Limb (tissue), 2 donors: ENCODE data around the gene HUWE1.

ENCODE experiments used
- DNase-seq, 2 donors: peaks; one replicate each; pipeline ENCODE4 v3.0.0-alpha.2; 2016; ENCODE audit errors: extremely low spot score in 2 of 2

HUWE1 gene

DNA sequence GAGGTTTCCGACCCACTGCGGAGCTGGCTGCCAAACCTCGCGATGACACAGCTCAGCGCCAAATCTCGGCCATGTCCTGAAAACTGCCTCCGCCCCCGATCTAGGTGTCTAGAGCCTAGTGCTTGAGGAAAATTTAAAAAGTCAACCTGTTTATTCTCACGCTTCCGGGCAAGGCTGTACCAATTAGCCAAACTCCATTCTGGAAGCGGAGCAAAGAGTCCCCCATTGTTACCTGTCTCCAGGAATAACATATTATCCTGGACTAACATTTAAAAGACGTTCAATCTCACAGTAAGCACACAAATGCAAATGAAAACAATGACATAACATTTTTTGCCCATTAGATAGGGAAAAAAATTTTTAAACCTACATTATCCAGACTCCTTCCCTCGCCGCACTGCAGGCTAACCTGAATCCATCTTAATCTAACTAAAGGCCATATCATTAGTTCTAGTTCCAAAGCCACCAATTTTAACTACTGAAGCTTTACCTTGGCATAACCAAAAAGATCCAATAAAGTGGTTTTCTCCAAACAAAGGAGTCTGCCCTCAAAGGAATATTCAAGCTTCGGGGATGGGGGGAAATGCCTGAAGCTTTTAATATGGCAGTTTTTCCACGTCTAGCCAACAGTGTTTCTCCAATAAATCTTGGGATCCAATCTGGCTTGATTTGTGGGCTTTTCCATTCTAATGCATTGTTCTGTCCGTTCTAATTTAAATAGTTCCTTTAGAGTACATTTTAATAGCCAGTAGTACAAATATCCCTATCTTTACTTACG lies 1.9 kb downstream of the HUWE1 start:
- DNase-seq, result no peak

DNA sequence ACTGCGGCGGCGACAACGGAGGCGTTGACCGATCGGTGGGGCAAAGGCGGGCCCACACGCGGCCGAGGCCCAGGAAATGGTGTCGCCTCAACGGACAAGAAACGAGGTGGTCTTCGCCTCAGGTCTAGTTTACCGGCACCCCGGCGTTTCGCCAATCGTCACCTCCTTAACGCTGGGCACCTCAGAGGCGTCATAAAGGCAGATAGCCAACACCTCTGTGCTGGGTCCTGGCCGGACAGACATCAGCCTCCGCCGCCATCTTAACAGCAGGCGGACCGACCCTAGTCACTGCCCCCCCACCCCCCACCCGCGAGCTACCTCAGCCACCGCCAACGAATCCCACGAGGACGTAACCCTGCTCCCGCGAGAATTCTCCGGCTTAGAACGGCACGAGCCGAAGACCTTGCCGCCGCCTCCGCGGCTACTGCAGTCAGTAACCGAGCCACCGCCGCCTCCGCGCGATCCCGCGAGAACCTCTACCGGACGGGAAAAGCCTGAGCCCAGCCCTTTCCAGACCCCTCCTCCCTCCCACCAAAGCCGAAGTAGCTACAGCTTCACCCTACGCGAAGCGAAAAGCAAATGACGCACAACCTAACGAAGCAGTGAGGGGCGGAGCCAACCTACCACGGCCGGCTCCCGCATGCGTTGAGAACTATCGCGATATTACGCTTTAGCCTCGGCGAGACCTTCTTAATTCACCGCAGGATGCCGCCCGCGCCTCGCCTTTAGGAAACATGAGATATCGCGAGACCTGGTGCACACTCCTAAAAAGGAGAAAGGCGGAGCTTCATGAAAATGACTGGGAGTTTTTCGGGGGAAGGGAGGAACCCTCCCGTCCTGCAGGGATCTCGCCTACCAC lies 2.7 kb downstream of the HUWE1 start:
- DNase-seq, result peak; percentile 91 to 96

DNA sequence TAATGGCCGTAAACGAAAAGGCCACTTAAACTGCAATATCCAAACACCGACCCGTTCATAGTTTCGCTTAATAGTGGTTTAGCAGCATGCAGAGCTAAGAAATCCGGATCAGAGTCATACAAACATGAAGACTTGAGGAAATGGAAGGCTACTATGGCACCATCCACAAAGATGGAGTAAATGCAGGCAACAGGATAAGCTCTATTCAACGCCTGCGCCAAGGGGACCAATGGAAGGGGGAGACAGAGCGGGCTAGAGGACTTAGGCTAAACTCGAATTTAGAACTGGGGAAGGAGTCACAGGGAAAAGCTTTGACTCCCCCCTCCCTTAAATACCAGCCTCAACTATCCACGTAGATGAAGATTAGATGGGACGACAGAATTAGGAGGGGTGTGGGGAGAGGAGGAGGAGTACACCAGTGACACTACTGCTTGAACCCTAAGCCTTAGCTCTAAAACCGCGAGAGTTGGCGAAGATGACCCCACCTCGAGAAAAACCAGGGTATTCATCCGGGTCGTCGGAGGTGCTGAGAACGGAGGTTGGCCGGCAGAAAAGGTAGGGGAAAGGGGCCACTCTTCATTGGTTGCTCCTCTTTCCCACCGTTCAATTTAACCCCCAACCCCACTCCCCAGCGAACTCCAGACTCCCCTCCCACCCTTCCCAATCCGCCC lies 3.5 kb downstream of the HUWE1 start:
- DNase-seq, result no peak

DNA sequence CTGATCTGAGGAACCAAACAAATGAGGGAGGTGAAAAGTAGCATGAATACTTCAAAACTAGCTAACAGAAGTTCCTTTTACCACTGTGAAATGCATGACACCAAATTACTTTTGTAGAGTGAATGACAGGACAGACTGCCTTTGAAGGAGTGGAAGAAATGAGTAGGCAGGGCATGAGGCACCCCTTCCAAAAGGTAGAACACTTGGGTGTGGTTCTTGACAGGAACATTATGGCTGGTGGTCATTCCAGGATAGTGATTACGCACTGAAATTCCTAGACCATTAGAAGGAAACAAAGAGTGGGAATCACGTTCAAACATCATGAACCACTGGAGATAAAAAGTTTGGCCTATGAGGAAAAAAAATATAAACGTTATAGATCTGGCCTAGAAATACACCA lies 4.9 kb downstream of the HUWE1 start:
- no peak for DNase-seq

DNA sequence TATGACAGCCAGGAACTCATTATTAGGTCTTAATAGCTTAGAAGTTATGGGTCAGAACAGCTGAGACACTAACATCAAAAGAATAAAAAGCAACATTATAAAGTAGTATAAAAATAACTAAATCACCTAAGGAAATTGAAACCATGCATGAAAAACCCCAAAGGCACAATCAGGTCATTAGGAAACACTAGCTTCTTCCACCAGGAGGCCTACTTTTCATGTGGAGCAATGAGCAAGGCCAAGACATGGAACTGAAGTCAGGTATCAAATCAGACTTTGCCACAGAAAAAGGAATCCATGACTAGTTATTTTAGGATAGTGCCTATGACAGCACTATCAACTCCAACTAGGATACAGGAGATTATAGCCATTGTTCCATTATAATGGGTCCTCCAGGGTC lies 7.9 kb downstream of the HUWE1 start:
- DNase-seq, result no peak

DNA sequence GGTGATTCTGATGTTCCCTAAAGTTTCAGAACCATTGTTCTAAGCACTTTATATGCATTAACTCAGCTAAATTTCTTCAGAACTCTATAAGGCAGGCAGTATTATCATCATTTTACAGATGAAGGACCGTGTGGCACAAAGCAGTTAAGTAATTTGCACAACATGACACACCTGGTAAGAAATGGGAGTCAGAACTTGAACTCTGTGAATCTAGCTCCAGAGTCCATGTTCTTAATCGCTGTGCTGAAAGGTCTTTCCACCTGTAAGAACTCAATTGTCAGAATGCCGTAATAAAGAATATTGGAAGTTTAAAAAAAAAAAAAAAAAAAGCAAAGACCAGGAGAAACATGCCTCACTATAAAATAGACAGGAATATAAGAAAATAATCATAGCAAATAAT lies 9.2 kb downstream of the HUWE1 start:
- DNase-seq, result no peak

DNA sequence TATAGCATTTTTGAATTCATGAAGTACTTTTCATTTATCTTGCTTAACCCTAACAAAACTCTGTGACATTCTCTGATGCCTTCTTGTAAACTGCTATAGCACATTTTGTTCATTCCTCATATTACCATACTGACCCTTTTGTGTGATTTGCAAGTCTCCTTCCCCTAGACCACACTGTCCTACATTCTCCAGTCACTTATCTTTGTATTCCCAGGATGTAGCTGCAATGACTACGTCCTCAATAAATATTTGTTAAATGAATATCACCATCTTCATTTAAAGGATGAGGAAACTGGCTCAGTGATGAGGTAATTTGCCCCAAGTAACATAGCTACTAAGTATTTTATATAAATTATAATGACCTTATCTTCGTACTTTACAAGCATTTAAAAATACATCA lies 11.9 kb downstream of the HUWE1 start:
- no peak for DNase-seq

DNA sequence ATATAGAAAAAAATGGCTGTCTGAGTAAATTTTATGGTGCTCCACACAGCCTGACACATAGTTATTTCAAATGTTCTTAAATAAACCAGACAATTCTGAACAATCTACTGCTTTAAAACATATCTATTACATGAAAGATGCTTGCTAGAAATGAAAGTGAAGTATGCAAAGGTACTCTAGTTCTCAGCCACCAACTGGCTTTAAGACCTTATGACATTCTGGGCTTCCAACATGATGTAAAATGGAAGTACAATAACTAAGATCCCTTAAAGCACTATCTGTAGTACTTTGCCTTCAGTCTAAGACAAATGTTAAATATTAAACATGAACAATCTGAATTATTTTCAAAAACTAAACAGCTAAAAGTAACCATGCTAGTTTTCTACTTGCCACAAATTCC lies 17.3 kb downstream of the HUWE1 start:
- DNase-seq, result no peak

DNA sequence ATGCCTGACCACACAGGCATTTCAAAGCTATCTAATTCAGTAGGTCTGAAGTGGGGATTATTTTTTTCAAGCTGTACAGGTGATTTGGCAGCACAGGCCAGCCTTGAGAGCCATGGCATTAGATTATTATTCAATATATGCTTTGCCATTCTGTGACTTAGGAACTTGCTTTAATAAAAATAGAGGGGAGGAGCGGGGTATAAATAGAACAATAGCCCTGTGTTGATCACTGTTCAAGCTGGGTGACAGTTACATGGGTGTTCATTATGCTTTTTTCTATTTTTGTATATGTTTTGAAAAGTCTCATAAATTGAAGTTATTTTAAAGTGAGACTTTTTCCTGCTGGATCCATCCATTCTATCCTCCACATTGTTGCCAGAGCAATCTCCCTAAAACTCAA lies 20.3 kb downstream of the HUWE1 start:
- DNase-seq, result no peak

DNA sequence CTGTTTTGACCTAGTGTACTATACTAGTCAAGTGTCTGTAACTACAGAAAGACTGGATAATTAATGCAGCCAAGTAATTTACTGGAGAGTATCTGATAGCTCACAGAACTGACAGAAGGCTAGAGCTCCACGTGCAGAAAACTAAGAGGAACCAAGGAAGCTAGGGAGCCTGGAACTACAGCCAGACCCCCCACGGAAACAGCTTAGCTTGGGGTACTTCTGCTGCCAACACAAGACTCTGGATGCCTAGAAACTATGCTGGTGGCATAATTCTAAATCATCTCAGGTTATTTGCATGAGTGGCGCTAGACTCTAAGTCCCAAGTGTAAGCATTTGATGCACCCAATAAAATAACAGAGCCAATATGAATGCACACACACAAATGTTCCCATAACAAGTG lies 26.5 kb downstream of the HUWE1 start:
- DNase-seq, result no peak

DNA sequence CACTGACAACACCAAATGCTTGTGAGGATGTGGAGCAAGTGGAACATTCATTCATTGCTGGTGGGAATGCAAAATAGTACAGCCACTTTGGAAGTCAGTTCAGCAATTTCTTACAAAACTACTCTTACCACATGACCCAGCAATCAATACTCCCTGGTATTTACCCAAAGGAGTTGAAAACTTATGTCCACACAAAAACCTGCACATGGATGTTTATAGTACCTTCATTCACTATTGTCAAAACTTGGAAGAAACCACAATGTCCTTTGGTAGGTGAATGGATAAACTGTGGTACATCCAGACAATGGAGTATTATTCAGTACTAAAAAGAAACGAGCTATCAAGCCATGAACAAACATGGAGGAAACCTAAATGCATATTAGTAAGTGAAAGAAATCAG lies 27.5 kb downstream of the HUWE1 start:
- no peak for DNase-seq

DNA sequence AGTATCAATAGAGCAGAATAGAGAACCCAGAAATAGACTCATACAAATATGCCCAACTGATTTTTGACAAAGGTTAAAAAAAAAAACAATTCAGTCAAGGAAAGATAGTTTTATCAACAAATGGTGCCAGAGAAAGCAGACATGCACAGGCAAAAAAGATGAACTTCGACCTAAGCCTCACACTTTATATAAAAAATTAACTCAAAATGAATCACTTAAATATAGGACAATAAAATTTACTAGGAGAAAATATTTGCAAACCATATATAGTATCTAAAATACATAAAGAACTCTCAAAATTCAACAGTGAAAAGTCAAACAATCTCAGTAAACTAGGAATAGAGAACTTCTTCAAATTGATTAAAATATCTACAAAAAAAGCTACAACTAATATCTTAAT lies 29.7 kb downstream of the HUWE1 start:
- DNase-seq, result no peak

DNA sequence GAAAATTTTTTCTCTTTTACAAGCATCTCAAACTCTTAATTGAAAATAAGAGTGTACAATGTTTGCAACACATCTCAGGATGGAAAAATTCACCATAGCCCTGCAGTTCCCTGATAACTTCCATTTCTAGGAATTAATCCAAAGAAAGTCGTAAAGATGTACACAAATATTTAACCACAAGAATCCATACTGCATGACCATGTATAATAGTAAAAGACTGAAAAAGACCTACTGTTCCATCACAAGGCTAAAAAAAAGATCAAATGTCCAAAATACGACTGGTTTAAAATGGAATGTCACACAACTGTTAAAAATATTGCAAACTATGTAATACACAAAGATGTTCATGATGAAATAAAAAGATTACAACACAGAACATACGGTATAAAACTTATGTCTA lies 32.1 kb downstream of the HUWE1 start:
- no peak for DNase-seq

DNA sequence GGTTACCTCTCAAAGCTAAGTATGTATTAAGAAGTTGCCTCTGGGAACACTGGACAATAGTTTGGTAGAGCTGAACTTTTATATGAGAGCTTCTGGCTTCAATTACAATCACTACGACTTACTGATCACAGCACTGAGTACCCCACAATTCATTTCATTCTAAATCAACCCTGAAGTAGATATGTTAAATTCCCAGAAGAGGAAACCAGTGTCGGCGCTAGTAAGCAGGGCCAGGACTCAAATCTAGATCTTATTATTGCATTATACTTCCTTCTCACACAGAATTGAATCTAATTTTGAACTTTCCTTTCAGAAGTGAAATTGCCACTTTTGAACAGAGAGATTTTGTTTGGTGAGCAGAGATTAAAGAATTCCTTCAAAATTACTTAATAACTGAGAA lies 41.8 kb downstream of the HUWE1 start:
- no peak for DNase-seq

DNA sequence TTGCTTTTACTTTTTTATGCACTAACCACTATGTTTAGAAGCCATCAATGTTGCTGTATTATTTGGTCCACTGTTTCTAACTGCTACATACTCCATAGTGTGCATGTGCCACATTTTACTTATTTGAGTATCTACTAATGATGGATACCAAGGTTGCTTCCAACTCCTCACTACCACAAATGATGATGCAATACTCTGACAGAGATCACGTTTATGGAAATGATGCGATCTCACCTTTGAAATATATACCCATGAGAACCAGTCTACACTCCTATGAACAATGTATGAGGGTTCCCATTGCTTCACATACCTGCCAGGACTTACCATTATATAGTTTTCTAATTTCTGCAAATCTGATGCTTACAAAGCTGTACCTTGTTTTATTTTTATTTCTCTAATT lies 44.2 kb downstream of the HUWE1 start:
- DNase-seq, result no peak

DNA sequence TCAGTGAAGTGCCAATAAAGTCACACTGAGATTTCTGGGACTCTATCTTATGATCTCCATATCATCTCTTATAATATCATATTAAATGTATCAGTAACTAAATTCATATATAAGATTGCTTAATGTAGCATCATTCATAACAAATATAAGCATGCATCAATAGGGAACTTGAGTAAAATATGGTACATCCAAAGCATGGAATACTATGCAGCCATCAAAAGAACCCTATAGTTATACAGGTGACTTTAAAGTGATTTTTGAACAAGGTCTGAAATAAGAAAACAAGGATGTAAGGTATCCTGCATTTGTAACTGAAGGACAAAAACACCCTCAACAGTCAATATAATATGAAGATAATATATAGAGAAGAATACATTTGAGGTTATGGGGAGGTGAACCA lies 47.3 kb downstream of the HUWE1 start:
- no peak for DNase-seq

DNA sequence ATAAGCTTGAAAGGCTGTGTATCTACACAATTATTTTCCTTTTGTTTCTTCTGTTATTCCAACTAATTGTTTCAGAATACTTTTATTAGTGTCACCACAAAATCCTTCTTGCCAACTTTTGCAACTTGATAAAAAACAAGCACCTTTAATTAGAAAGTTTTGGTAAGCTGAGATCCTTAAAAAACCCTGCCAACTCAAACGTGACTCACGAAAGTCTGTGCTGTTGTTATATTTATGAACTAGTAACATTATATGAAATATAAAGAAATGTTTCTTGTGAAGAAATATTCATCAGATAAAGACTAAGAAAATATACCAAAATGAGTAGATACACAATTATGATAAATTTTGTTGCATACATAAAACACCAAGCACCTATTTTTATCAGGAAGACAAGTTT lies 49.0 kb downstream of the HUWE1 start:
- DNase-seq, result no peak

DNA sequence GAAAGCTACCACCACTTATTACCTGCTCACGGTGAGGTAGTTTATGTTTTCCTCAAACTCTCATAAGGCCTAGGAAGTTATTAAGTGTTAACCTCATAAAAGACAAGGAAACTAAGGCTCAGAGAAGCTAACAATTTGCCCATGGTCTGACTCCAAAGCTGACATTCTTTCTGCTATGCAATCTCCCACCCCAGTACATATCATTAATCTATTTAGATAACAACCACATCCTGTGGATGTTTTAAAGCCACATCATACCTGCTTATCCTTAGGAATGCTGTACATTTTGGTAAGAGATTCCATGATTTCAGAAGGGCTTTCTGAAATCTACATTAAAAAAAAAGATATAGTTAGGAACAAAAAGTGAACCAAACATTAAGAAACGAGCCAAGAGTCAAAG lies 55.4 kb downstream of the HUWE1 start:
- no peak for DNase-seq

DNA sequence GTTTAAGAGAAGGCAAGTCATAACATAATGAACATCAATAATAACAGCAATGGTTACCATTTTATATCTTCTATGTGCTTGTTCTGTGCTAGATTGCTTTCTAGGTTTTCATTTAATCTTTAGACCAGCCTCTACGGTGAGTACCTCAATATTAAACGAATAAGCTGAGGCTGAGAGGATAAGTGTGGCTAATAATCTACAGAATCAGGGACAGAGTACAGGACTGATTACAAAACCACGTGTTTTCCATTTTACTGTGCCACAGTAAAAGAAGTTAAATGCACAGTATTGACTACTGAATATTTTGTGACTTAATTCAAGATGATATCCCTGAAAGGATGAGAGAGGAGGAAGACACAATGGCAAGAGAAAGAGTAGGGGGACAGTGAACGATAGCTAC lies 56.3 kb downstream of the HUWE1 start:
- no peak for DNase-seq

DNA sequence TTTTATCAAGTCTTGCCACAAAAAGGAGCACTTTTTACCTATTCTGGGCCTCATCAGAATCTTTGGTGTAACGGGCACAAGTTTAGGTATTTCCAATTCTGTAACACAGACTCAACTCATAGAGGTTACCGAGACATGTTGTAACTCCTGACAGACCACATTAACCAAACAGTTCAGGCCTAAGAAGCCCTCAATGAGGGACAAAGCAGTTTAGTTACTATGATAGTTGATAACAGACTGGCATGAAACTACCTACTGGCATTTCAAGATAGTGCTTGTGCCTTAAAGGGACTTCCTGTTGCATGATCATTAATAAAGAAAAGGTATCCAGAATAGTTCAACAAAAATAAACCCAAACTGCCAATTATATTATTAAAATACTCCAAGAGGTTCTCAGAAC lies 64.1 kb downstream of the HUWE1 start:
- no peak for DNase-seq

DNA sequence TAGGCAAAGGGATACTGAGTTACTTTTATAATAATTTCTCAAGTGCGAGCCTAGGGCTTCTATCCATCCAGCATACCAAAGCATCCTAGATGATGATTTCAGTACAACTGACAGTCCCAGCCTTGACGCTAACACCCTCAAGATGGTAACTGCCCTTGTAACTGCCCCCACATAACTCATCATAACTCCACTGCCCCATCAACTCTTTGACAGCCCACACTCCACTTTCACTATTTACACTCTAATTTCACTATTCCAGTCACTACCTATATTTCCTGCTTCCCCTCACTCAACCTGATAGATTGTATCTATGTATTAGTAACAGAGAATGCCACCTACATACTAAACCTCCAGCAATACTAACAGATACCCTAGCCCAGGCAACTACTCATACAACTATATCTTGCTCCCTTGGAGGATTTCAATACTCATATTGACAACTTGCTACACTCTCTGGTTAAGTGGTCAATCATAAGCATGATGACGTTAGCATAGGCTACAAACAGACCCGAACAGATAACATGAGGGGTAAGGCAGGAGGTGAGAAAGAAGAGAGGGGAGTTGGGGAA lies 65.0 kb downstream of the HUWE1 start:
- no peak for DNase-seq

DNA sequence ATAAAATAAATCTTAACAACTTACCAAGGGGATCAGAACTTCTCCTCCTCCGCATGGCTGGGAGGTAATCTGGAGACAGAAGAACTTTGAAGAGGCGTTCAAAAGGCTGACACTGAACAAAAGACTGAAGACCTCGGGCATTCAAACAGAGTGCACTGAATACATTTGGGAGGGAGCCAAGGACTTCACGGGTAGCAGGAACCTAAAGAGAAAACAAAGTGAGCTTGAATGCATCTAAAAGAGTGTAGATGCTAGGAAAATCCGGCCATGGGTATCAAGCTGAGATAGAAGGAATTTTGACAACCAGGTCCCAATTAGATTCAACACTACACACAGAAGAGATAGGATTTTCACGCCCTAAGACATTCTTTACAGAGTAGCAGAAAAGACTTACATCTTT lies 69.6 kb downstream of the HUWE1 start:
- no peak for DNase-seq
